Prostate gland (tissue), 2 donors: ENCODE measurements around the gene ANKRD40CL.

Source experiments
- CTCF ChIP-seq, 4 experiments: fragments of 200-600 bp in 2 of 4; fragments of 450-650 bp in 2 of 4; sonication (generic) in 2 of 4; IDR thresholded peaks; 1 replicate in 3 of 4; 2 replicates in 1 of 4; pipeline ENCODE4 v1.5.1; 2016 to 2019; ENCODE audit warnings: antibody characterized with exemption in 4 of 4, mild to moderate bottlenecking in 2 of 4, moderate library complexity in 2 of 4
- POLR2A ChIP-seq: fragments of 450-650 bp; IDR thresholded peaks from one replicate; pipeline ENCODE4 v1.6.1; 2016; ENCODE audit warnings: antibody characterized with exemption, mild to moderate bottlenecking
- POLR2AphosphoS5 ChIP-seq: sonication (generic); formaldehyde crosslinking; IDR thresholded peaks from one replicate; pipeline ENCODE4 v1.6.1; 2017; ENCODE audit warnings: antibody characterized with exemption

- TF ChIP-seq CTCF (IDR thresholded peaks at IDR 0.05), result no peak
- TF ChIP-seq POLR2AphosphoS5, result no peak
- no peak for TF ChIP-seq POLR2A
Measured at GRCh38 chr17:50771991-50772785, 4.9 kb upstream of the ANKRD40CL start.
